H1 (cell line): ENCODE measurements around the gene MUC13.

Experiments used
- CEBPB ChIP-seq: IDR thresholded peaks from 2 replicates; pipeline ENCODE4 v1.6.1; 2012; ENCODE audit warnings: low read depth, low read length
- CTCF ChIP-seq, 3 experiments: IDR thresholded peaks; 1 replicate in 2 of 3; 2 replicates in 1 of 3; pipeline versions ENCODE4 v1.5.1 to v1.6.1; 2011; ENCODE audit warnings: low read length in 3 of 3, mild to moderate bottlenecking in 3 of 3, inconsistent platforms in 2 of 3, low read depth in 1 of 3, moderate library complexity in 1 of 3; ENCODE audit not compliant: insufficient read depth in 1 of 3; ENCODE audit errors: control extremely low read depth in 1 of 3
- EP300 ChIP-seq, 2 experiments: IDR thresholded peaks; 1 replicate in 1 of 2; 2 replicates in 1 of 2; pipeline ENCODE4 v1.6.1; 2011 to 2012; ENCODE audit warnings: low read depth in 2 of 2, low read length in 2 of 2, mild to moderate bottlenecking in 2 of 2, borderline replicate concordance in 1 of 2, inconsistent platforms in 1 of 2, moderate library complexity in 1 of 2
- EZH2 ChIP-seq: fragments of 200-600 bp; sonication (generic); IDR thresholded peaks from 2 replicates; pipeline ENCODE4 v1.7.1; 2012; ENCODE audit warnings: low read depth, mild to moderate bottlenecking, moderate library complexity, low read length, inconsistent platforms; ENCODE audit not compliant: severe bottlenecking
- GABPA ChIP-seq: IDR thresholded peaks from 2 replicates; pipeline ENCODE4 v1.6.1; 2011; ENCODE audit warnings: mild to moderate bottlenecking, low read length, moderate library complexity, borderline replicate concordance; ENCODE audit not compliant: insufficient read depth
- JUND ChIP-seq: IDR thresholded peaks from 2 replicates; pipeline ENCODE4 v1.6.1; 2011; ENCODE audit warnings: mild to moderate bottlenecking, improper control_type of control experiment, low read length
- KDM1A ChIP-seq: fragments of 200-600, 300-600 bp; sonication (generic); IDR thresholded peaks from 2 replicates; pipeline ENCODE4 v1.7.1; 2016; ENCODE audit warnings: mild to moderate bottlenecking, low read length, borderline replicate concordance
- POLR2A ChIP-seq, 2 experiments: IDR thresholded peaks; 1 replicate in 1 of 2; 2 replicates in 1 of 2; pipeline ENCODE4 v1.6.1; 2011; ENCODE audit warnings: low read depth in 2 of 2, low read length in 2 of 2, mild to moderate bottlenecking in 2 of 2; ENCODE audit errors: control extremely low read depth in 1 of 2
- RFX5 ChIP-seq: IDR thresholded peaks from 2 replicates; pipeline ENCODE4 v1.6.1; 2011; ENCODE audit warnings: low read depth, low read length, improper control_type of control experiment, borderline replicate concordance
- SUZ12 ChIP-seq: fragments of 200-600 bp; sonication (generic); IDR thresholded peaks from 2 replicates; pipeline ENCODE4 v1.6.1; 2012; ENCODE audit warnings: mild to moderate bottlenecking, inconsistent platforms, low read length, moderate library complexity, mixed read lengths
- TAF1 ChIP-seq: IDR thresholded peaks from 2 replicates; pipeline ENCODE4 v1.6.1; 2011; ENCODE audit warnings: mild to moderate bottlenecking, low read depth, low read length
- TCF12 ChIP-seq: IDR thresholded peaks from 2 replicates; pipeline ENCODE4 v1.6.1; 2011; ENCODE audit warnings: low read depth, mild to moderate bottlenecking, low read length

GRCh38 chr3:124965413-124965812 is 30.9 kb upstream of the MUC13 start:
- TF ChIP-seq SUZ12 (no peak), CEBPB (no peak), CTCF (IDR thresholded peaks at IDR 0.05; ENCODE audit: control extremely low read depth in 1 of 3, insufficient read depth in 1 of 3, low read depth in 1 of 3, low read length in 3 of 3) (no peak), KDM1A (no peak), TCF12 (no peak), EZH2 (no peak), POLR2A (IDR thresholded peaks at IDR 0.05; ENCODE audit: control extremely low read depth in 1 of 2, low read depth in 2 of 2, low read length in 2 of 2) (no peak), JUND (no peak), RFX5 (no peak), GABPA (no peak), EP300 (IDR thresholded peaks at IDR 0.05; ENCODE audit: borderline replicate concordance in 1 of 2, low read depth in 2 of 2, low read length in 2 of 2) (no peak), TAF1 (no peak)
